K562 (cell line): ENCODE data around the gene ADAM19. TPM values are rescaled to one million over a fixed set of nuclear protein-coding genes. Genes with fewer than 3 reads are reported as not detected.

Source experiments
- ATAC-seq: fragments of 200-7000 bp; cut with Tn5 transposase; 3 replicates; pipeline ENCODE4 v1.9.1; 2020; ENCODE audit warnings: moderate library complexity
- BruUV-seq: library from RNA; stranded (reverse); fragments of 400-500 nt; replicated peaks from 2 replicates; lab custom pipeline; 2021; lab: Mats Ljungman, UMichigan
- CTCF ChIA-PET: fragments of 300-600 bp; formaldehyde crosslinking; extraction: SDS; loops from one replicate; lab custom pipeline; 2021; ENCODE audit warnings: low intra/inter-chr PET ratio; lab: Yijun Ruan, JAX
- POLR2A ChIA-PET: fragments of 300-600, 350-650 bp; sonication (Branson Sonifier 250); formaldehyde crosslinking; extraction: SDS; loops from one replicate; lab custom pipeline; 2021; ENCODE audit warnings: antibody characterized with exemption, inconsistent platforms; lab: Yijun Ruan, JAX
- DNase-seq, 4 experiments: peaks; one replicate each; pipeline versions ENCODE4 v3.0.0 to v3.0.0-alpha.2; 2011 to 2018; ENCODE audit warnings: low spot score in 3 of 4, mixed read lengths in 3 of 4; ENCODE audit errors: extremely low read depth in 1 of 4
- FAIRE-seq: peaks from 2 replicates; lab custom pipeline; 2011; peaks lifted over from hg19 to GRCh38; lab: Jason Lieb, UNC
- H2AFZ ChIP-seq: 2 replicates; pipeline ENCODE4 v1.6.0; 2011; ENCODE audit warnings: low read depth, low read length, control low read depth, inconsistent platforms
- H3K27ac ChIP-seq: fragments of 200-600 bp; 3 replicates; pipeline ENCODE4 v1.8.0; 2011; ENCODE audit warnings: low read depth, mild to moderate bottlenecking, control low read depth, inconsistent platforms, low read length, moderate library complexity, mixed read lengths; ENCODE audit errors: extremely low read depth
- H3K27me3 ChIP-seq, 2 experiments: fragments of 300-600 bp in 1 of 2; 2 replicates in 1 of 2; 3 replicates in 1 of 2; pipeline versions ENCODE4 v1.6.0 to v1.8.0; 2011; ENCODE audit warnings: inconsistent platforms in 2 of 2, low read length in 2 of 2, mild to moderate bottlenecking in 1 of 2, mixed read lengths in 1 of 2, moderate library complexity in 1 of 2; ENCODE audit not compliant: control insufficient read depth in 2 of 2, insufficient read depth in 2 of 2
- H3K36me3 ChIP-seq: fragments of 300-600 bp; 3 replicates; pipeline ENCODE4 v1.8.0; 2011; ENCODE audit warnings: mild to moderate bottlenecking, low read length, inconsistent platforms; ENCODE audit not compliant: control insufficient read depth, insufficient read depth
- H3K4me1 ChIP-seq, 2 experiments: fragments of 200-600 bp in 1 of 2; replicated peaks in 1 of 2; 2 replicates in 1 of 2; 3 replicates in 1 of 2; pipeline versions ENCODE4 v1.5.1 to v1.8.0; 2011; ENCODE audit warnings: inconsistent platforms in 2 of 2, low read length in 2 of 2, mild to moderate bottlenecking in 1 of 2, mixed read lengths in 1 of 2, moderate library complexity in 1 of 2; ENCODE audit not compliant: control insufficient read depth in 2 of 2, insufficient read depth in 2 of 2
- H3K4me2 ChIP-seq: 2 replicates; pipeline ENCODE4 v1.6.1; 2011; ENCODE audit warnings: low read length, control low read depth, inconsistent platforms, mixed read lengths; ENCODE audit not compliant: insufficient read depth
- H3K4me3 ChIP-seq: fragments of 200-600 bp; sonication (generic), shearing (Covaris generic); 2 replicates; pipeline ENCODE4 v1.5.1; 2016; ENCODE audit warnings: control low read depth, inconsistent platforms
- H3K79me2 ChIP-seq: fragments of 200-600 bp; 3 replicates; pipeline ENCODE4 v1.8.0; 2011; ENCODE audit warnings: low read length, inconsistent platforms; ENCODE audit not compliant: control insufficient read depth, insufficient read depth
- H3K9ac ChIP-seq, 2 experiments: 2 replicates each; pipeline versions ENCODE4 v1.6.0 to v1.6.1; 2011; ENCODE audit warnings: low read depth in 2 of 2, low read length in 2 of 2, control low read depth in 1 of 2, inconsistent platforms in 1 of 2, mild to moderate bottlenecking in 1 of 2, mixed read lengths in 1 of 2; ENCODE audit not compliant: insufficient read depth in 1 of 2
- H3K9me1 ChIP-seq: one replicate; pipeline ENCODE4 v1.6.0; 2011; ENCODE audit warnings: inconsistent platforms, mild to moderate bottlenecking, low read length, moderate library complexity; ENCODE audit not compliant: control insufficient read depth, insufficient read depth
- H3K9me3 ChIP-seq: replicated peaks from 2 replicates; pipeline ENCODE4 v1.5.1; 2011; ENCODE audit warnings: low read depth, low read length, inconsistent platforms; ENCODE audit not compliant: control insufficient read depth, insufficient read depth
- H4K20me1 ChIP-seq: replicated peaks from 2 replicates; pipeline ENCODE4 v1.6.1; 2011; ENCODE audit warnings: low read length, inconsistent platforms, mixed read lengths; ENCODE audit not compliant: control insufficient read depth, insufficient read depth
- CREBBP ChIP-seq: IDR thresholded peaks from one replicate; pipeline ENCODE4 v1.6.1; 2012; ENCODE audit warnings: low read depth, mild to moderate bottlenecking, control low read depth, inconsistent platforms, low read length
- FOSL1 ChIP-seq: fragments of 200-800 bp; sonication (Bioruptor generic); conservative IDR thresholded peaks from 2 replicates; pipeline ENCODE4 v1.6.1; 2016; ENCODE audit warnings: missing genetic modification characterization, missing compliant biosample characterization
- HNRNPL ChIP-seq: fragments of 200-400 bp; formaldehyde crosslinking; IDR thresholded peaks from 2 replicates; pipeline ENCODE4 v1.6.1; 2017; ENCODE audit warnings: low read depth, mild to moderate bottlenecking, low read length
- IRF9 ChIP-seq: fragments of 450-650 bp; IDR thresholded peaks from 2 replicates; pipeline ENCODE4 v1.6.1; 2016; ENCODE audit warnings: missing biosample characterization, missing genetic modification characterization
- ZBTB7A ChIP-seq: IDR thresholded peaks from 2 replicates; pipeline ENCODE4 v1.6.1; 2011; ENCODE audit warnings: low read depth, mild to moderate bottlenecking, low read length, moderate library complexity, borderline replicate concordance; ENCODE audit not compliant: control insufficient read depth
- ZNF277 ChIP-seq: fragments of 250-450 bp; sonication (Bioruptor Pico); IDR thresholded peaks from 2 replicates; pipeline ENCODE4 v1.8.0; 2022; ENCODE audit warnings: inconsistent platforms, mild to moderate bottlenecking, moderate library complexity, borderline replicate concordance
- WGBS: fragments of 100-300 bp; shearing (Covaris generic); methylation state at CpG from one replicate; pipeline ENCODE4 v1.1.6; 2016; ENCODE audit warnings: low coverage, mixed read lengths; ENCODE audit not compliant: insufficient coverage; ENCODE audit errors: missing lambda C conversion rate; 5-methylcytosine and 5-hydroxymethylcytosine counted together
- in situ Hi-C: fragments of 300-500 bp; cut with MboI; formaldehyde crosslinking; loops from 4 replicates; pipeline ENCODE4 v1.15.0; 2018; ENCODE audit warnings: inconsistent platforms, mixed read lengths
- intact Hi-C: fragments of 100-400 bp; cut with micrococcal nuclease; formaldehyde crosslinking; loops from 2 replicates; pipeline ENCODE4 v1.14.2; 2022
- polyA plus RNA-seq, 8 experiments: library from polyadenylated mRNA; depleted of rRNA in 4 of 8; stranded (reverse) in 5 of 8; unstranded in 3 of 8; fragments of >200 nt; fragmentation: Nextera tagmentation in 2 of 8; fragmentation: Illumina TruSeq in 1 of 8; extraction: Ambion mirVana in 2 of 8; extraction: Trizol in 1 of 8; gene quantifications; 2 replicates each; pipeline versions ENCODE4 v1.2.1 to v1.2.3, GENCODE V29; 2011 to 2014; ENCODE audit warnings: inconsistent platforms in 1 of 8, missing spikeins in 1 of 8
- total RNA-seq, 7 experiments: library from RNA; depleted of rRNA in 6 of 7; stranded (reverse); fragments of >200 nt in 6 of 7; fragmentation: Illumina TruSeq in 2 of 7; extraction: Trizol in 2 of 7; gene quantifications; 2 replicates each; pipeline versions ENCODE4 v1.2.1 to v1.2.3, GENCODE V29; 2011 to 2021; ENCODE audit warnings: low replicate concordance in 1 of 7
- TF ChIP-seq, protein P1 (sequence below): fragments of 250-450 bp; sonication (Bioruptor Pico); IDR thresholded peaks from 2 replicates; pipeline ENCODE4 v1.8.0; 2022; ENCODE audit warnings: moderate library complexity, mild to moderate bottlenecking, inconsistent platforms

ADAM19 gene
- total and polyA plus RNA-seq, 9 of the 15 experiments (the other 6 are each of a cell fraction or from before 2014, with no cell fraction given) = 0.11 to 1.1 (median 0.43) TPM

DNA sequence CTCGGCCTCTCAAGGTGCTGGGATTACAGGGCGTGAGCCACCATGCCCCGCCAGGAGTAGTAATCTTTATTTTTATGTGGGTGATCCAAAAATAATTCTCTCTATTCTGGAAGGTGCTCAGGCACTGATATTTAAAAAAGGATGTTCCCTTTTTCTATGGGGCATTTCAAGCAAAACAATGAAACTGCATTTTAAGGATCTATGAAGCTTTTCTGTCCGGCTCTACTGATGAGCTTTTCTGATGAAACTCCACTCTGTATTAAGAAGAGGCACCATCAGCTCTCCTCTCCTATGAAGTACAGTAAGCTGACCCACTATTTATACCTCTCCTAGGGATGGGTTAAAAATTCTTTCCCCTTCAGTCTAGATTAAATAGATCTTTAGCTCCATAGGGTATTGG, 7.4 kb downstream of the ADAM19 start:
- intact Hi-C loops (no loop called here), in situ Hi-C loops (no loop called here)
- no peak overlapping the region for H3K4me3 ChIP-seq
- WGBS = 33% methylated on average over 4 of the region's 4 CpGs
- H3K27ac ChIP-seq = no peak overlapping the region
- H3K4me2 ChIP-seq = no peak overlapping the region
- TF ChIP-seq HNRNPL = no peak
- TF ChIP-seq, protein P1, sequence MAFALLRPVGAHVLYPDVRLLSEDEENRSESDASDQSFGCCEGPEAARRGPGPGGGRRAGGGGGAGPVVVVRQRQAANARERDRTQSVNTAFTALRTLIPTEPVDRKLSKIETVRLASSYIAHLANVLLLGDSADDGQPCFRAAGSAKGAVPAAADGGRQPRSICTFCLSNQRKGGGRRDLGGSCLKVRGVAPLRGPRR = no peak
- TF ChIP-seq ZNF277 (CRISPR knock-in tag) = no peak
- no peak for TF ChIP-seq ZBTB7A
- TF ChIP-seq IRF9 = no peak
- TF ChIP-seq FOSL1 = no peak
- TF ChIP-seq CREBBP = no peak
- no peaks in the 10 kb centered on the region for H3K9me3 ChIP-seq
- H3K9me1 ChIP-seq = no peaks in the 10 kb centered on the region
- H4K20me1 ChIP-seq = no peaks in the 10 kb centered on the region
- FAIRE-seq (no peak), ATAC-seq (no peak), DNase-seq (no peak)
- H3K79me2 ChIP-seq = no peaks in the 10 kb centered on the region
- ChIA-PET CTCF (no interaction called here), POLR2A (interaction anchor here (0.6 to 0.8 kb wide), 2 partner anchors 10 to 40 kb away, joined by 3 to 5 read pairs; no protein-coding TSS in a partner anchor)
- H2AFZ ChIP-seq = no peak overlapping the region
- H3K27me3 ChIP-seq = peaks cover 0 to 7% of the 10 kb centered on the region in 2 experiments; a peak in 2 of 5 replicates
- H3K4me1 ChIP-seq = no peaks in the 10 kb centered on the region; a peak in 2 of 5 replicates
- no peaks in the 10 kb centered on the region for H3K36me3 ChIP-seq
- no peak overlapping the region for H3K9ac ChIP-seq
- BruUV-seq = no TSS peak
